NCI-H524 treated with DMSO at 0.1 percent for 48 hours (cell line): ENCODE measurements around the gene EGR2.
A peak's percentile ranks its signal among the peaks of the same experiment; 100 is the strongest.

ENCODE experiments used
- DNase-seq: peaks from one replicate; lab custom pipeline; 2025; lab: John Stamatoyannopoulos, UW

The EGR2 gene

GRCh38 chr10:62816331-62817120, at the start of gene EGR2:
Gene EGR2, minus strand, starts transcription at chr10:62816366. Its CDS starts 337 bp downstream, at chr10:62816029.
- peak; percentile 37 for DNase-seq

- DNase-seq, result no peak
These were observed 46.3 kb upstream of the EGR2 start for GRCh38 chr10:62862447-62862846.

- DNase-seq, result no peak
These were observed 45.3 kb upstream of the EGR2 start for GRCh38 chr10:62861507-62861906.

- no peak for DNase-seq
These were observed 44.8 kb upstream of the EGR2 start for GRCh38 chr10:62860946-62861345.

DNA sequence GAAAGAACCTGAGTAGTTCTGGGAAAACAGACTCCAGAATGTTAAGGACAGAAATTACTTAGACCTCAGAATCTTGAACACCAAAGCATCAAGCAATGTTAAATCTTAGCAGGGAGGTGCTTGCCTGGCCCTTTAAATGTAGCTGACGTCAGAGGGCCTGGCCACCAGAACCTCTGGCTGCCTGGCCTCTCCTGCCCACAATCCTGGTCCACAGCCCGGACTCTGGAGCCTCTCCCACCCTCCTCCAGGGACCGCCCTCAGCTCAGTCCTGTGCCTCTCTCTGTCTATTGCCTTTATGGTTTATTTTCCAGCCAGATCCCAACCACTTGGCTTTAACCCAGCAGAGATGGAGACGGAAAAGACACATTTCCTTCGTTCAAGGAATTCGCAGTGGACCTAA, 42.2 kb upstream of the EGR2 start:
- no peak for DNase-seq

DNA sequence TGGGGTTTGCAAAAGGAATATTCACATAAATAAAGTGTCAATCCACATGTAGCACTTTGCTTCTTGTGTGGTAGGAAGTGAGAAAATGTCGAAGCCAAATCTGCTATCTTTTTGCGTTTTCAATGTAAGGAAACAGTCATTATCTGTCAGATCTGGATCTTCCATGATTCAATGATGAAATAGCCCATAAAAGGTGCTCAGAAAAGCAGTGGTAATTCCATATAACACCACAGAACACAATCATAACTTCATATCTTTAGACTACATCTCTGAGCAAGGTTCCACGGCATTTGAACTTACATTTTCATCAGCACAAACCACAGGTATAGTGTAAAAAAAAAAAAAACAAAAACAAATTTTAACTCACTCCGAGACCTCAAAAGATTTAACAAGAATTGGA, 39.9 kb upstream of the EGR2 start:
- DNase-seq, result no peak

- DNase-seq, result no peak
These were observed 37.5 kb upstream of the EGR2 start for GRCh38 chr10:62853710-62854109.

DNA sequence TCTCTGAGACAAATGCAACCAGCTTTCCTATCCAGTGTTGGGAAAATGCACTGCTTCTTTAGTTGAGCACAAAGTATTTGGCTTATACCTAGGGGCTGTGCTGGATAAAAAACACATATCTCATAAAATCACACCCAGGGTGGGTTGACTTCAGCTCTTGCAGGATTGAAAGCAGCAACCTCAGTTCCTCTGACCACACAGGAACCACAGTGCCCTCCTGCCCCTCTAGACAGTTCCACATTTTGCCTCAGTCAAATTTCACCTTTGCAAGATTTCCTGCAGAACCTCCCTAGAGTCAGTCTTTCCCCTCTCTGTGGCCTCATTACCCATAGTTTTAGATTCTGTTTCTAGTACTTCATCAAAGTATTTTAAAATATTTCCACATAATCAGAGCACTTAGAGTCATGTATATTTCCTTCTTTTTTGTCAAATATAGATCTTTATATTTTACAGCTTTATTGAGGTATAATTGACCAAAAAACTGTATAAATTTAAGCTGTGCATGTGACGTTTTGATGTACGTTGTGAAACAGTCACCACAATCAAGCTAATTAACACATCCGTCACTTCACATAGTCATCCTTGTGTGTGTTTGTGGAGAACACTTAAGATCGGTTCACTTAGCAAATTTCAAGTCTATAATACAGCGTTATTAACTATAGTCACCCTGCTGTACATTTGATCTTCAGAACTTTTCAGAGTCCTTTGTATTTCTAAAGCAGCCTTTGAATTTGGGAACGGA, 37.0 kb upstream of the EGR2 start:
- DNase-seq, result no peak

DNA sequence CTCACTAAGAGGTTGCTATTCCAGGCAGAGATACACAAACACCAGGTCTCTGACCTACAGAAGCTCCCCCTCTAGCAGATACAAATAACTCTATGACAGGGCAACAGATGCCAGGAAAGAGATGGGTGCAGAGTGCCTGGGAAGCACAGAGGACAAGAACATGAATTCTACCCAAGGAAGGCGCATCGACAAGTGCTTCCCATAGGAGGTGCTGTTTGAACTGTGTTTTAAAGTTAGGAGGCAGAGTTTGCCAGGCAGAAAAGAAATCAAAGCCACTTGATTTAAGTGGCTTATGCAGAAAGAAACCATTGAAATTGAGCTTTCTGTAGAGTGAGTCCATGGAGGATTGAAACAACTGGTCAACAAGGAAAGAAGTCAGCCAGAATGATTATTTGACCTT, 35.3 kb upstream of the EGR2 start:
- no peak for DNase-seq

DNA sequence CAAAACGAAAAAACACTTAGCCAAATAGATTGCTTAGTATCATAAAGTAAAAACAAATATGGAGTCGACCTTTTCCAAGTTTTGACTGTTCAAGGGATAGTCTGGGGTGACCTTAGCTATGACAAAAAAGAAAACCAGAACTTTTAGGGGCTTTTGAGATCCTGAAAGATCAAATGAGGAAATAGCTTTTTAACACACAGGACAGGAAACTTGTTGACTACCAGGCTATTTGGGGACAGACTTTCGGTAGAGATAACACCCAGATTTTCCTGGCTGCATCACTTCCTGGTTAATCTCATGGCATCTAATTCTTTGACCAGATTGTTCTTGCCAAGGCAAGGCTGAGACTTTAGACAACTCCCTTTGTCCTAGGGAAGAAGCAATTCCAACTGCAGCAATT, 34.5 kb upstream of the EGR2 start:
- no peak for DNase-seq

DNA sequence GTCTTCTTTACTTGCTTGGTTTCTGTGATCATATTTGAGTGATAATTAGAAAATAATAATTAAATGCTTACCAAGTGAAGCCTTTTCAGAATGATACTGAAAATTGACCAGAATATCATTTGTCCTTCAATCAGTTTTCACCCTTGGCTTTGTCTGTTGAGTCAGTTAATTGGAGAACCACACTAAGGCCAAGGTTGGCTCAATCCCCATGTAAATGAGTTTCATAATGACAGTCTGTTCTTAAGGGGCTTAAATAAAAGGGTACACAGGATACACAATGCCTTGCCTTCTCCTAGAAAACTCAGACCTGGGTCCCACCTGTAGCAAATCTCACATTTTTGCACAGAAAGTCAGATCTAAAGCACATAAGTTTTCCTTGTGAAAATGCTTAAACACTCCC, 31.3 kb upstream of the EGR2 start:
- no peak for DNase-seq

GRCh38 chr10:62844280-62845011, 28.3 kb upstream of the EGR2 start:
- no peak for DNase-seq

DNA sequence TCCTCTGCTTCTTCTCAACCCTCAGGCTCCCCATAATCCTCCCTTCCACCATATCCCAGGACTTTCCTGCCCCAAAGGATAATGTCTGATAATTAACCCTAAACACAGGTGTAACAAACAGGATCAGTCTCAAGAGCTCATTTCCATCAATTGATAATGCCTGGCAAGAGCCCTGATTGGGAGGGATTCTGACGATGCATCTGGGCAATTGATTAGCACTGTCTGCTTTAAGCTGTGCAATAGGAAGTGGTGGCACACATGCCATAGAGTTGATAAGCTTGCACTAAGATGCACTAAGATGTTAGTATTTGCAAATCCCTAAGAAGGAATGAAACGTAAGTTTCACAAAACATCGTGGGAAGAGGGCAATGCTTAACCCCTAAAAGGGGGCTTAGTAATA, 27.4 kb upstream of the EGR2 start:
- DNase-seq, result no peak

DNA sequence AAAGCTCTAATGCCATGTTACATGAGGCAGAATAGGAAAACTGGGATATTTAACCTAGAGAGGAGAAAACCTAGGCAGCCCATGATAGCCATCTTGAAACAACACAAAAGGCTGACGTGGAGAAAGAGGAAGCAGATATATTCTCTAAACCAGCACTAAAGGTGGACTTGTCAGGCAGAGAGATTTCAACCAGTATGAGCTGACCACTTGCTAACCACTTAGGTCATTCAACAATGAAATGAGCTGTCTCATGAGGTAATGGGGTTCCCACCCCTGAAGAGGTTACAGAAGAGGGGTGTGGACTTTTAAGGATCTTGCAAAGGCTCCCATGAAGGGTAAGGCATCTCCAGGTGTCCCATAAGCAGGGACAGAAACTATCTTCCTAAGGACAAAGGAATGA, 26.8 kb upstream of the EGR2 start:
- no peak for DNase-seq

GRCh38 chr10:62839590-62839989, 23.4 kb upstream of the EGR2 start:
- no peak for DNase-seq

DNA sequence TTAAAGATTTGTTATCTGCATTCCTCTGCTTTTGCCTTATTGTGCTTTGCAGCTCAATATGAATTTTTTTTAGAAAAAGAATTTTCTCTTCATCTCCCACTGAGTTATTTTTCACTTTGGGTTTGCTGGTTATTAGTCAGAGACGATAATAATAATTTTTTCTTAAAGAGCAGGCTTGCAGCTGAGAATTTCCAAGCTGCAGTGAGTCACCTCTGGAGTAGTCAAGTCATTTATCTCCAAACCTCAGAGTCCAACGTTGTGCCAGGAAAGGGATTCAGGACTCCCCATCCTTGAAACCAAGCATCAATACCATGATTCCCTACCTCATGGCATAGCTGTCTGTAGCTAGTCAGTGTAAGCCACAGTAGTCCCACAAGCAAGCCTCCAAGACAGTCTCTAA, 15.2 kb upstream of the EGR2 start:
- no peak for DNase-seq

DNA sequence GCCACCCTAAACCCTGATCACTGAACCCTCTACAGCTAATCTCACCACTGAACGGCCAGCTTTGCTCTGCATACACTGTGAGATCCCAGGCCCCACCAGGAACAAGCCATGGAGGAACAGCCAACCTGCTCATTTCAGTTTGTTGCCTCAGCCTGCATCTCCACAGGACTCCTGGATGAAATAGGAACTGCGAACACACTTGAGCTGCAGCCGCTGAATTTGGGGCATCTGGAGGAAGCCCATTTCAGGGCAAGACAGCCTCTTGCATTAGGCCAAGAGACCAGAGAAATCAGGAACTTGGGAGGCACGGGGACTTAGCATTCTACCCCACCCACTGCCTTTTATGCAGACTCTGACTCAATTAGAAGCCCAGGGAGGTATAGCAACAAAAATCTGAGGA, 14.5 kb upstream of the EGR2 start:
- no peak for DNase-seq

GRCh38 chr10:62829622-62830021, 13.5 kb upstream of the EGR2 start:
- no peak for DNase-seq

GRCh38 chr10:62826273-62826672, 10.1 kb upstream of the EGR2 start:
- DNase-seq, result no peak

DNA sequence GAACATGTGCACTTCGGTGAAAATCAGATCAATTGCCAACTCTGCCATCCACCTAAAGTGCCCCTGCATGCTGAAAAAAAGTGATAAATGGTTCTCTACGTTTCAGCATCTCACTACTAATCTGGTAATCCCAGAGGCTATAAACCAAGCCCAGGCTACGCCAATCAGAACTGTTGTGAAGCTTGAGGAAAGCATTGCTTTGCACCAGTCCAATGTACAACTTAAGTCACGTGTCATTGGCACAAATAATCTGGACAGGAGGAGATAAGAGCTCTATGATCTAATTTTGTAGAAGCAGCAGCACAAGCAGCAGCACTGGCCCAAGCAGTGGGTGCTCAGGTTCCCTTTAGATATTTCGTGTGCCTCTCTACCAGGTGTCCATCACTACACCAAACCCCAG, 4.4 kb upstream of the EGR2 start:
- no peak for DNase-seq

DNA sequence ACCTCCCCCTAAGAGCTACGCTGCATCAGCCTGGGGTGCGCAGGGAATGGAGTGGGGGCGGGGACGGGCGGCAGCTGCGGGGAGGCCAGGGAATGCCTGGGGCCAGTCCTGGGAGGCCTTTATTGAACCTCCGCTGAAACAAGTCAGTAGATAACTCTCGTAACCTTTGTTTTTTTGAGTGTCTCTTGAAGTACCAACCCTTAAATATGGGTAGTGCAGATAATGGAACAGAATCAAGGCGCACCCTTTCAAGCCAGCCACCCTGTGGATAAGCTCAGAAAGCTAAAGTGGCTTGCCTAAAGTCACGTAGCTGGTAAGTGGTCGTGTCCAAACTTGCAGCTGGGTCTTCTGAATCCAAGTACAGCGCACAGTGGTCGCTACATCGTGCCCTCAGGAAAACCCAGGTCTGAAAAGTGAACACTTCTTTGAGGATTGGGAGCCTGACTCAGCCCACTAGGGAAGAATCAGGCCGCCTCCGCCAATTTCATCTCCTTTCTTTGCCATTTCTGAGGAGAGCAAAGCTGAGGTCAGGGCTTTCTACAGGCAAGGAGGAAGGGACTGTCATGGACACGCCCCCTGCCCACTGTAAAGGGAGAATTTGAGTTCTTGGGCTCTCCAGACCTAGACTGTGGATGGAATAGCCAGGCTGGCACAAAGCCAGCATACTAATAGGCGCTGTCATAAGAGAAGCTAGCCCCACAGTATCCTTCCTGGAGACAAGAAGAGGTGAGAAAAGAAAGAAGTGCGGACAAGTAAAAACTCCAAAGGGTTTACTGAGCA, 3.2 kb upstream of the EGR2 start:
- no peak for DNase-seq

GRCh38 chr10:62818426-62819011, 2.4 kb upstream of the EGR2 start:
- DNase-seq, result no peak
